AG04449 (cell line): ENCODE data around the gene NAALADL1.
A peak's percentile ranks its signal among the peaks of the same experiment; 100 is the strongest.
"Not testable (repeated sequence)": the region's sequence is repeated elsewhere in the genome, so short reads cannot be mapped to it uniquely, and the experiment has no call there.

Experiments used
- CTCF ChIA-PET: fragments of 350-600 bp; formaldehyde crosslinking; extraction: SDS; loops from one replicate; lab custom pipeline; 2021; ENCODE audit warnings: antibody characterized with exemption; lab: Yijun Ruan, JAX
- POLR2A ChIA-PET: fragments of 400-600, 350-600 bp; formaldehyde crosslinking; extraction: SDS; loops from one replicate; lab custom pipeline; 2020; ENCODE audit warnings: antibody characterized with exemption, inconsistent platforms; lab: Yijun Ruan, JAX
- DNase-seq: peaks from one replicate; pipeline ENCODE4 v3.0.0-alpha.2; 2010; ENCODE audit warnings: low read depth, low spot score
- H3K4me3 ChIP-seq: 2 replicates; pipeline ENCODE4 v1.5.1; 2011; ENCODE audit warnings: low read depth, mild to moderate bottlenecking, control low read depth, low read length
- TF ChIP-seq, protein P1 (sequence below): IDR thresholded peaks from one replicate; pipeline ENCODE4 v1.5.1; 2011; ENCODE audit warnings: mild to moderate bottlenecking, moderate library complexity, low read length, control low read depth, inconsistent platforms; ENCODE audit not compliant: insufficient read depth; ENCODE audit errors: missing control alignments

The NAALADL1 gene

GRCh38 chr11:65027213-65028067, 30.9 kb downstream of the NAALADL1 start, which contains the start of gene SNX15:
SNX15 (plus strand) TSS chr11:65027439; CDS start chr11:65027538, 99 bp downstream.
- TF ChIP-seq, protein P1, sequence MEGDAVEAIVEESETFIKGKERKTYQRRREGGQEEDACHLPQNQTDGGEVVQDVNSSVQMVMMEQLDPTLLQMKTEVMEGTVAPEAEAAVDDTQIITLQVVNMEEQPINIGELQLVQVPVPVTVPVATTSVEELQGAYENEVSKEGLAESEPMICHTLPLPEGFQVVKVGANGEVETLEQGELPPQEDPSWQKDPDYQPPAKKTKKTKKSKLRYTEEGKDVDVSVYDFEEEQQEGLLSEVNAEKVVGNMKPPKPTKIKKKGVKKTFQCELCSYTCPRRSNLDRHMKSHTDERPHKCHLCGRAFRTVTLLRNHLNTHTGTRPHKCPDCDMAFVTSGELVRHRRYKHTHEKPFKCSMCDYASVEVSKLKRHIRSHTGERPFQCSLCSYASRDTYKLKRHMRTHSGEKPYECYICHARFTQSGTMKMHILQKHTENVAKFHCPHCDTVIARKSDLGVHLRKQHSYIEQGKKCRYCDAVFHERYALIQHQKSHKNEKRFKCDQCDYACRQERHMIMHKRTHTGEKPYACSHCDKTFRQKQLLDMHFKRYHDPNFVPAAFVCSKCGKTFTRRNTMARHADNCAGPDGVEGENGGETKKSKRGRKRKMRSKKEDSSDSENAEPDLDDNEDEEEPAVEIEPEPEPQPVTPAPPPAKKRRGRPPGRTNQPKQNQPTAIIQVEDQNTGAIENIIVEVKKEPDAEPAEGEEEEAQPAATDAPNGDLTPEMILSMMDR = peak; percentile 56
- peak within 1 kb of the TSS; percentile 87 for H3K4me3 ChIP-seq
- DNase-seq = peak; percentile 70
- ChIA-PET CTCF (interaction anchor here (0.6 to 10.5 kb wide), 14 partner anchors 8 to 91 kb away, joined by 3 to 140 read pairs (median 4); partner anchors contain the start of genes ARL2, NAALADL1, SAC3D1 and TM7SF2), POLR2A (interaction anchor here (0.6 to 2.0 kb wide), 3 partner anchors 13 to 90 kb away, joined by 3 to 13 read pairs (median 3); partner anchors contain the start of genes ARL2 and SAC3D1)

- ChIA-PET CTCF (interaction anchor here (0.6 to 10.5 kb wide), 11 partner anchors 9 to 216 kb away, joined by 3 to 140 read pairs (median 3); partner anchors contain the start of genes ARL2, MEN1, SAC3D1 and TM7SF2), POLR2A (interaction anchor here (0.6 to 2.0 kb wide), 2 partner anchors 13 to 90 kb away, joined by 3 to 13 read pairs; partner anchors contain the start of gene ARL2)
- H3K4me3 ChIP-seq = peak overlapping the region; percentile 87
- TF ChIP-seq, protein P1 = no peak
- no peak for DNase-seq
These were observed 31.5 kb downstream of the NAALADL1 start for GRCh38 chr11:65026810-65027209.

- POLR2A ChIA-PET, DNase-seq, H3K4me3 ChIP-seq: not testable (repeated sequence)
- CTCF ChIA-PET = interaction anchor here (10.5 kb wide), 1 partner anchor 10 kb away, joined by 140 read pairs; the partner anchor contains the start of gene ARL2
These were observed 34.9 kb downstream of the NAALADL1 start for GRCh38 chr11:65023502-65023901.

- DNase-seq = no peak
- ChIA-PET CTCF (interaction anchor here (1.7 kb wide), 1 partner anchor 8 kb away, joined by 13 read pairs; the partner anchor contains the start of gene ARL2), POLR2A (interaction anchor here (0.7 kb wide), 1 partner anchor 37 kb away, joined by 3 read pairs; no protein-coding TSS in a partner anchor)
- H3K4me3 ChIP-seq = no peak overlapping the region
- TF ChIP-seq, protein P1 = no peak
These were observed 36.8 kb downstream of the NAALADL1 start for GRCh38 chr11:65021509-65021908.

DNA sequence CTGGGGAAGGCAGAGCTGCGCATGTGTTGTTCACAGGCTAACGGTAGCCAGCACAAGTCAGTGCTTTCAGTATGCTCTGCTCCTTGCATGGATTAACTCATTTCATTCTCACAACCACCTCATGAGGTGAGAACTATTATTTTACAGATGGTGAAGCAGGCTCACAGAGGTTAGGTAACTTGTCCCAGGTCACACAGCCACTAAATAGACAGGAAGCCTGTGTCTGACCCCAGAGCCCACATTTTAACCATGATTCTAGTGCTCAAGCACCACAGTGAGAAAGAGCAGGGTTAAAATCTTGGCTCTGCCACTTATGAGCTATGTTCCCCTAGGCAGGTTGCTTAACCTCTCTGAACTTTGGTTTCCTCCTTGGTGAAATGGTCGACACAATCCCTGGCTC, 37.4 kb downstream of the NAALADL1 start:
- POLR2A ChIA-PET = no interaction called here
- CTCF ChIA-PET = no interaction called here
- no peak for DNase-seq
- TF ChIP-seq, protein P1 = no peak
- H3K4me3 ChIP-seq = no peak overlapping the region

- ChIA-PET POLR2A (no interaction called here), CTCF (no interaction called here)
- H3K4me3 ChIP-seq = no peak overlapping the region
- no peak for DNase-seq
- TF ChIP-seq, protein P1 = no peak
These were observed 38.5 kb downstream of the NAALADL1 start for GRCh38 chr11:65019824-65020223.
